DOHH2 (cell line): ENCODE measurements around the gene ADGRL2.

ENCODE experiments used
- H3F3A ChIP-seq: fragments of 200-600 bp; sonication (generic), shearing (Covaris generic); 2 replicates; pipeline ENCODE4 v1.6.0; 2016; ENCODE audit warnings: antibody characterized with exemption, mild to moderate bottlenecking; ENCODE audit not compliant: control insufficient read depth, insufficient read depth
- H3K27ac ChIP-seq: fragments of 200-600 bp; sonication (generic); 2 replicates; pipeline ENCODE4 v1.5.1; 2014; ENCODE audit warnings: low read depth, mild to moderate bottlenecking, low read length, moderate library complexity
- H3K27me3 ChIP-seq: fragments of 200-600 bp; sonication (generic); 2 replicates; pipeline ENCODE4 v1.6.1; 2014; ENCODE audit warnings: mild to moderate bottlenecking, low read length, mixed read lengths; ENCODE audit not compliant: control insufficient read depth
- H3K36me3 ChIP-seq: fragments of 200-600 bp; sonication (generic); 2 replicates; pipeline ENCODE4 v1.6.1; 2014; ENCODE audit warnings: mild to moderate bottlenecking, low read length, moderate library complexity, mixed read lengths; ENCODE audit not compliant: control insufficient read depth
- H3K4me1 ChIP-seq: fragments of 200-600 bp; sonication (generic); 2 replicates; pipeline ENCODE4 v1.6.1; 2014; ENCODE audit warnings: mild to moderate bottlenecking, low read length, mixed read lengths; ENCODE audit not compliant: control insufficient read depth
- H3K4me2 ChIP-seq: fragments of 200-600 bp; sonication (generic); 2 replicates; pipeline ENCODE4 v1.6.0; 2014; ENCODE audit warnings: mild to moderate bottlenecking, low read length, moderate library complexity
- H3K4me3 ChIP-seq: fragments of 200-600 bp; sonication (generic); 2 replicates; pipeline ENCODE4 v1.5.1; 2014; ENCODE audit warnings: mild to moderate bottlenecking, low read length, mixed read lengths
- H3K79me2 ChIP-seq: fragments of 200-600 bp; sonication (generic); 2 replicates; pipeline ENCODE4 v1.6.1; 2014; ENCODE audit warnings: mild to moderate bottlenecking, low read length, mixed read lengths; ENCODE audit not compliant: control insufficient read depth
- H3K9me2 ChIP-seq: fragments of 200-600 bp; sonication (generic); replicated peaks from 2 replicates; pipeline ENCODE4 v1.6.1; 2014; ENCODE audit warnings: mild to moderate bottlenecking, low read length, mixed read lengths; ENCODE audit not compliant: control insufficient read depth
- H3K9me3 ChIP-seq: fragments of 200-600 bp; sonication (generic); 2 replicates; pipeline ENCODE4 v1.6.1; 2014; ENCODE audit warnings: antibody characterized with exemption, low read length, mixed read lengths; ENCODE audit not compliant: control insufficient read depth, insufficient read depth
- H4K20me1 ChIP-seq: fragments of 200-600 bp; sonication (generic); 2 replicates; pipeline ENCODE4 v1.6.0; 2014; ENCODE audit warnings: low read depth, mild to moderate bottlenecking, antibody characterized with exemption, low read length, moderate library complexity; ENCODE audit not compliant: control insufficient read depth, insufficient read depth
- EZH2phosphoT487 ChIP-seq: fragments of 200-600 bp; sonication (generic); IDR thresholded peaks from 2 replicates; pipeline ENCODE4 v1.6.1; 2017; ENCODE audit warnings: borderline replicate concordance, mild to moderate bottlenecking, antibody characterized with exemption, low read length, moderate library complexity, mixed read lengths
- TF ChIP-seq, protein P1 (sequence below): fragments of 200-600 bp; sonication (generic); IDR thresholded peaks from one replicate; pipeline ENCODE4 v1.5.1; 2014; ENCODE audit warnings: antibody characterized with exemption, mild to moderate bottlenecking, low read depth, low read length; ENCODE audit not compliant: poor library complexity, severe bottlenecking

ADGRL2 gene

DNA sequence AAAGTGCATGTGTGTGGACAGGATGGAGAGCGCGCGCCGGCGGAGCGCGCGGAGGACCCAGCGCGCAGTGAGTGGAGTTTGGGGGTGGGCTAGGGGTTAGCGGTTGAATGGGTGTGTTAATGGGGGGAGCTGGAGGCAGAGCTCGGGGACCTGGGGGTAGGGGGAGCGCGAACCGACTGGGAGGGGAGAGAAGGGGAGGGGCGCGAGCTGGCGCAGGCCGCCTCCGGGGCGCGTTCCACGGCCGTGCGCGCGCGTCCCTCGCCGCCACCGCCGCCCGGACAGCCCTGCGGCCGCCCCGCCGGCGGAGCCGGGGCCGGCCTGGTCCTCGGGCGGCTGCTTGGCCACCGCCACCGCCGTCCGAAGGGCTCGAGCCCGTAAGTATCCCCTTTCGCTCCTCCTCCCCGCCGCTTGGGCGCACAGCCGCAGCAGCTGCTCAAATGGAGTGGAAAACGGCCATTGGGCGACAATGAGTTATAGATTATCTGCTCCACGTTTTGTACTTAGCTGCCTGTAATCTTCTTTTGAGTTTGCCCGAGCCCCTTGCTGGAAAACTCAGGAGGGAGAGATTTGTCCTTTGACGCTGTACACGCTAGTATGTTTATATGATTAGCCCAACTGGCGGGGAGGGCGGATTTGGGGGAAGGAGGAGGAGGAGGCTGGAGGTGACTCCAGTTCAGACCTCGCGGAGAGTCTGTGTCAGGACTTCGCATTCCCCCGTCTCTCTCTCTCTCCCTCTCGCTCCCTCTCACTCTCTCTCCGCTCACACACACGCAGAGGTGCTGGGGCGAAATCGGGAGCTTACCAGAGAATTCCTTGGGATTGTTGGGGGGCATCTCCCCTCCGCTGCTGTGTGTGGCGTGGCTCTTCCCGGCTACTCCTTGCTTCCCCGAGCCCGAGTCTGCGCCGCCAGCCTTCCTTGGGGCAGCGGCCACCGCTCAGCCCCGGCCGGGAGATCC is at the start of gene ADGRL2:
Gene ADGRL2, plus strand, starts transcription at position 240 of the 956 bp plus-strand sequence. CDS start 36,051 bp downstream, outside the sequence.
- no peaks in the 10 kb centered on the region for H3K27me3 ChIP-seq

DNA sequence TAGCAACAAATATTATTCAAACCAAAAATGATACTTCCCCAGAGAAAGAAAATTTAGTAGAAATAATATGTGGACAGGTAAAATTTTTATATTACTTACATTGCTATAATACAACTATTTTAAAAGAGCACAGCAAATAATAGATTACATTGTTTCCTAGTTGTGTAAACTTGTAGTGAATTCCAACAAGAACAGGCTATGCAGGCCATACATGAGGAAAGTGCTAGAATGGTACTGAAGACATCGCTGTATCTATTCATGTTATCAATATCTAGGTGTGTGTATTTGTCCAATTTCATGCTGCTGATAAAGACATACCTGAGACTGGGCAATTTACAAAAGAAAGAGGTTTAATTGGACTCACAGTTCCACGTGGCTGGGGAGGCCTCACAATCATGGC is 47.9 kb upstream of the ADGRL2 start:
- no peak overlapping the region for H3K27ac ChIP-seq
- H3K4me3 ChIP-seq: no peak overlapping the region
- H3F3A ChIP-seq: no peaks in the 10 kb centered on the region
- H3K9me3 ChIP-seq: no peaks in the 10 kb centered on the region
- H3K4me1 ChIP-seq: no peaks in the 10 kb centered on the region
- no peaks in the 10 kb centered on the region for H4K20me1 ChIP-seq
- TF ChIP-seq, protein P1, sequence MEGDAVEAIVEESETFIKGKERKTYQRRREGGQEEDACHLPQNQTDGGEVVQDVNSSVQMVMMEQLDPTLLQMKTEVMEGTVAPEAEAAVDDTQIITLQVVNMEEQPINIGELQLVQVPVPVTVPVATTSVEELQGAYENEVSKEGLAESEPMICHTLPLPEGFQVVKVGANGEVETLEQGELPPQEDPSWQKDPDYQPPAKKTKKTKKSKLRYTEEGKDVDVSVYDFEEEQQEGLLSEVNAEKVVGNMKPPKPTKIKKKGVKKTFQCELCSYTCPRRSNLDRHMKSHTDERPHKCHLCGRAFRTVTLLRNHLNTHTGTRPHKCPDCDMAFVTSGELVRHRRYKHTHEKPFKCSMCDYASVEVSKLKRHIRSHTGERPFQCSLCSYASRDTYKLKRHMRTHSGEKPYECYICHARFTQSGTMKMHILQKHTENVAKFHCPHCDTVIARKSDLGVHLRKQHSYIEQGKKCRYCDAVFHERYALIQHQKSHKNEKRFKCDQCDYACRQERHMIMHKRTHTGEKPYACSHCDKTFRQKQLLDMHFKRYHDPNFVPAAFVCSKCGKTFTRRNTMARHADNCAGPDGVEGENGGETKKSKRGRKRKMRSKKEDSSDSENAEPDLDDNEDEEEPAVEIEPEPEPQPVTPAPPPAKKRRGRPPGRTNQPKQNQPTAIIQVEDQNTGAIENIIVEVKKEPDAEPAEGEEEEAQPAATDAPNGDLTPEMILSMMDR: no peak
- no peak for TF ChIP-seq EZH2phosphoT487
- no peak overlapping the region for H3K4me2 ChIP-seq
- H3K27me3 ChIP-seq: no peaks in the 10 kb centered on the region
- no peaks in the 10 kb centered on the region for H3K79me2 ChIP-seq
- H3K9me2 ChIP-seq: no peaks in the 10 kb centered on the region
- no peaks in the 10 kb centered on the region for H3K36me3 ChIP-seq

More for the DNA sequence above, at the start of gene ADGRL2:
- Histone ChIP-seq H3K9me2 (no peaks in the 10 kb centered on the region), H3K36me3 (no peaks in the 10 kb centered on the region), H3K4me3 (no peak within 1 kb of the TSS), H3K4me2 (no peak within 1 kb of the TSS), H4K20me1 (no peaks in the 10 kb centered on the region), H3K27ac (no peak within 1 kb of the TSS), H3K4me1 (no peaks in the 10 kb centered on the region), H3F3A (no peaks in the 10 kb centered on the region), H3K9me3 (peaks cover 3% of the 10 kb centered on the region; the same call in 1 of the 2 replicates), H3K79me2 (no peaks in the 10 kb centered on the region)
- TF ChIP-seq EZH2phosphoT487: no peak
- TF ChIP-seq, protein P1: no peak

DNA sequence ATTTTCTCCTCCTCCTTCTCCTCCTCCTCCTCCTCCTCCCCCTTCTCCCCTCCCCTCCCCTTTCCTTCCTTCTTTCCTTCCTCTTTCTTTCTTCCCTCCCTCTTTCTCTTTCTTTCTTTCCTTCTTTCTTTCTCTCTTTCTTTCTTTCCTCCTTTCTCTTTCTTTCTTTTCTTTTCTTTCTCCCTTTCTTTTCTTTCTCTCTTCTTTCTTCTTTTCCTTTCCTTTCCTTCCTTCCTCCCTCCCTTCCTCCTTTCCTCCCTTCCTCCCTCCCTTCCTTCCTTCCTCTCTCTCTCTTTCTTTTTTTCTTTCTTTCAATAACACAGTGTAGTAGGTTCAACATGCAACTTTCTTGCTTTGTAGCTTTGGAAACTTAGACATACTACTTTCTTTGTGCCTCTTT is 46.3 kb upstream of the ADGRL2 start:
- Histone ChIP-seq H3K27ac (no peak overlapping the region), H3K79me2 (no peaks in the 10 kb centered on the region), H3K27me3 (no peaks in the 10 kb centered on the region), H3K9me3 (no peaks in the 10 kb centered on the region), H3K4me2 (no peak overlapping the region), H4K20me1 (no peaks in the 10 kb centered on the region), H3K9me2 (no peaks in the 10 kb centered on the region), H3K4me1 (no peaks in the 10 kb centered on the region), H3F3A (no peaks in the 10 kb centered on the region), H3K4me3 (no peak overlapping the region), H3K36me3 (no peaks in the 10 kb centered on the region)
- TF ChIP-seq EZH2phosphoT487: no peak
- TF ChIP-seq, protein P1: no peak
